ENCODE data around the gene SMC6. TPM values are rescaled to one million over a fixed set of nuclear protein-coding genes. Genes with fewer than 3 reads are reported as not detected.

Gene SMC6
- total and polyA plus RNA-seq, 2 experiments from 2014 or later, result 53.4 to 59.8 TPM

- TF ChIP-seq REST (IDR thresholded peaks at IDR 0.05; ENCODE audit: unreplicated experiment) (no peak), CREB1 (CRISPR knock-in tag; IDR thresholded peaks at IDR 0.05; ENCODE audit: low read depth) (no peak), EZH2 (IDR thresholded peaks at IDR 0.05; ENCODE audit: low read depth, unreplicated experiment) (no peak), ZNF114 (CRISPR knock-in tag; IDR thresholded peaks at IDR 0.05) (no peak), ZNF331 (CRISPR knock-in tag; IDR thresholded peaks at IDR 0.05; ENCODE audit: low read depth) (no peak), NANOG (IDR thresholded peaks at IDR 0.05; ENCODE audit: borderline replicate concordance) (no peak), POLR2AphosphoS5 (IDR thresholded peaks at IDR 0.05; ENCODE audit: low read depth) (no peak), STAT1 (IDR thresholded peaks at IDR 0.05; ENCODE audit: unreplicated experiment) (no peak), JUNB (IDR thresholded peaks at IDR 0.05; ENCODE audit: unreplicated experiment) (no peak), CTCF (conservative IDR thresholded peaks at IDR 0.05; ENCODE audit: low read depth in 2 of 2) (no peak)
These were observed 40.3 kb downstream of the SMC6 start (continued) for GRCh38 chr2:17713291-17713690.

DNA sequence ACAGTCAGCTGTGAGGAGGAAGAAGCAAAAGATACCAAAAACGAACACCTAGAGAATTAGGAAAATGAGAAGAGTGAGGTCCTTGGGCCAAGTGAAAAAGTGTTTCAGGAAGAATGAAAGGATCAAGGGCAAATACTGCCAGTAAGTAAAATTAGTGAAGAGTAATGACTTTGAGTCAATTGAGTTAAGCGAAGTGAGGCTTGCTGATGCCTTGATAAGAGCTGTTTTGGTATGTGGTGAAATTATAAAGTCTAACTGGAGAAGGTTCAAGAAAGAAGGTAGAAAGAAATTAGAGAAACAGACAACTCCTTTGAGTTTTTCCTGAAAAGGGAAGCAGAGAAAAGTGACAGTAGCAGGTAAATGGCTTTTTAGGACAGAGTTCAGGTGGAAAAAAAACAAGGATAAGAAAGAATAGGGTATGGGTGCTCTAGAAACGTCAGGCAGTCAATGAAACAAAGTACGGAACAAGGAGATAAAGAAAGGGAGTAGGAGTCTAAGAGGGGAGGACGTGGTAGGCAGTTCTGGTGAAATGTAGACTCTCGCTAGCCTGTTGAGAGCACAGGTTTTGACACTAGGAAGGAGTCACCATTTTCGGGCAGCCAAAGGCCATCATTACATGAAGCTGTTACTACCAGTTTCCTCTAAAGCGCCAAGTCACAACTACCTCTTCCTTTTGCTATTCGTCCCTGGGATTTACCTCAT, 42.9 kb downstream of the SMC6 start:
- H3K27me3 ChIP-seq (ENCODE audit: insufficient read depth), result no peaks in the 10 kb centered on the region
- no peaks in the 10 kb centered on the region for H3K79me2 ChIP-seq (replicated peaks; ENCODE audit: insufficient read depth)
- DNase-seq (ENCODE audit: low spot score), result no peak
- H4K20me1 ChIP-seq (replicated peaks; ENCODE audit: insufficient read depth), result no peaks in the 10 kb centered on the region; the same call in 1 of the 2 replicates
- no peaks in the 10 kb centered on the region for H3F3A ChIP-seq (replicated peaks; ENCODE audit: low read depth)
- no peak for ATAC-seq
- no peak overlapping the region for H3K27ac Mint-ChIP-seq
- H3K27me3 Mint-ChIP-seq (ENCODE audit: insufficient read depth, low read depth, poor library complexity), result no peaks in the 10 kb centered on the region
- no peaks in the 10 kb centered on the region for H3K4me1 ChIP-seq (ENCODE audit: insufficient read depth)
- no peaks in the 10 kb centered on the region; the same call in 2 of the 3 replicates for H3K9me3 Mint-ChIP-seq
- no peaks in the 10 kb centered on the region for H3K4me1 Mint-ChIP-seq
- peaks cover 44% of the 10 kb centered on the region for H3K36me3 ChIP-seq (ENCODE audit: insufficient read depth)
- no peak overlapping the region for H3K4me3 ChIP-seq
- no peaks in the 10 kb centered on the region for H3K9me2 ChIP-seq (ENCODE audit: insufficient read depth)
- no peak overlapping the region for H3K4me3 Mint-ChIP-seq
- peaks cover 53% of the 10 kb centered on the region for H3K36me3 Mint-ChIP-seq (ENCODE audit: low read depth)
- H2AFZ ChIP-seq, result no peak overlapping the region
- H3K4me2 ChIP-seq, result no peak overlapping the region
- H3K27ac ChIP-seq (ENCODE audit: low read depth), result no peak overlapping the region
- TF ChIP-seq EZH2phosphoT487 (IDR thresholded peaks at IDR 0.05; ENCODE audit: unreplicated experiment) (no peak), ZNF462 (CRISPR knock-in tag; IDR thresholded peaks at IDR 0.05) (no peak), JUNB (IDR thresholded peaks at IDR 0.05; ENCODE audit: unreplicated experiment) (no peak), ZNF114 (CRISPR knock-in tag; IDR thresholded peaks at IDR 0.05) (no peak), EZH2 (IDR thresholded peaks at IDR 0.05; ENCODE audit: low read depth, unreplicated experiment) (no peak)
